ENCODE measurements around the gene MIB2. TPM values are rescaled to one million over a fixed set of nuclear protein-coding genes. Genes with fewer than 3 reads are reported as not detected.

Gene MIB2
- total and polyA plus RNA-seq, 2 of the 4 experiments (the other 2 are of a cell fraction): 17.2 to 47.8 TPM

- no peak overlapping the region for H2AK5ac ChIP-seq (ENCODE audit: low read depth, low read length)
- peaks cover 8 to 13% of the 10 kb centered on the region in 2 experiments; a peak in 2 of 4 replicates for H3K79me1 ChIP-seq (ENCODE audit: low read depth in 1 of 2, low read length in 2 of 2)
- no peak overlapping the region for H3K18ac ChIP-seq (ENCODE audit: low read depth, low read length)
- no peak overlapping the region for H3K4me2 ChIP-seq (ENCODE audit: low read depth, low read length)
- no peak overlapping the region for H4K8ac ChIP-seq (ENCODE audit: low read depth in 2 of 2, low read length in 2 of 2)
- H2BK120ac ChIP-seq (ENCODE audit: low read depth, low read length): no peak overlapping the region
- in situ Hi-C loops (cut with MboI; ENCODE audit: low sequenced_read_pairs) (no loop called here), intact Hi-C loops (cut with micrococcal nuclease) (no loop called here), dilution Hi-C loops (cut with HindIII; ENCODE audit: low sequenced_read_pairs, unreplicated experiment) (no loop called here)
- no peak overlapping the region for H3K4me3 ChIP-seq (ENCODE audit: insufficient read depth, low read depth, low read length)
- no peak overlapping the region for H3K27ac ChIP-seq (ENCODE audit: insufficient read depth, low read length)
- H2BK15ac ChIP-seq (ENCODE audit: low read depth, low read length): no peak overlapping the region
- no peaks in the 10 kb centered on the region for H3K27me3 ChIP-seq (ENCODE audit: control insufficient read depth, insufficient read depth, low read length)
- H2BK5ac ChIP-seq (ENCODE audit: low read depth, low read length, poor library complexity, severe bottlenecking): no peak overlapping the region
- H3K9me3 ChIP-seq (ENCODE audit: control insufficient read depth, insufficient read depth, low read length): no peaks in the 10 kb centered on the region
- H4K91ac ChIP-seq (ENCODE audit: insufficient read depth, low read depth, low read length): no peak overlapping the region
- H3K4me1 ChIP-seq (ENCODE audit: control insufficient read depth, insufficient read depth, low read length): no peaks in the 10 kb centered on the region
- H4K5ac ChIP-seq (ENCODE audit: low read depth, low read length): no peak overlapping the region
- no peak for DNase-seq
- no peak overlapping the region for H3K23ac ChIP-seq (ENCODE audit: low read depth, low read length)
- no peak overlapping the region for H3K56ac ChIP-seq (ENCODE audit: extremely low read depth, insufficient read depth, low read length)
- no peak overlapping the region for H3K14ac ChIP-seq (replicated peaks; ENCODE audit: low read depth, low read length)
- ATAC-seq (ENCODE audit: low read depth): no peak
- H2BK20ac ChIP-seq (ENCODE audit: low read depth, low read length): no peak overlapping the region
- BruUV-seq (replicated peaks): no TSS peak
- ChIA-PET POLR2A (ENCODE audit: unreplicated experiment) (no interaction called here), CTCF (interaction anchor here (0.6 kb wide), 1 partner anchor 8 kb away, joined by 3 read pairs; no protein-coding TSS in a partner anchor)
- no peaks in the 10 kb centered on the region for H4K20me1 ChIP-seq (ENCODE audit: insufficient read depth, low read length)
- H3K4ac ChIP-seq (ENCODE audit: low read depth, low read length): no peak overlapping the region
- no peak overlapping the region for H2AK9ac ChIP-seq (replicated peaks; ENCODE audit: low read depth, low read length, poor library complexity)
- 95% methylated on average over 22 of the region's 43 CpGs; no CpG with 5 or more reads in 1 of the 2 experiments for WGBS, 2 experiments (ENCODE audit: extremely low coverage in 2 of 2, insufficient read length in 1 of 2)
- H3K36me3 ChIP-seq (ENCODE audit: control insufficient read depth, insufficient read depth, low read length): peaks cover 64% of the 10 kb centered on the region
- no peak overlapping the region for H3K9ac ChIP-seq (ENCODE audit: low read depth, low read length)
- H2AFZ ChIP-seq (replicated peaks; ENCODE audit: low read length, poor library complexity): no peak overlapping the region
- H3K9me1 ChIP-seq (ENCODE audit: insufficient read depth, low read length): no peaks in the 10 kb centered on the region; the same call in 1 of the 2 replicates
- no peak for TF ChIP-seq SMC3 (IDR thresholded peaks at IDR 0.05; ENCODE audit: low read depth, low read length)
- TF ChIP-seq CEBPB (IDR thresholded peaks at IDR 0.05; ENCODE audit: low read depth, low read length): no peak
- TF ChIP-seq MXI1 (IDR thresholded peaks at IDR 0.05; ENCODE audit: borderline replicate concordance, low read depth, low read length): no peak
- no peak for TF ChIP-seq ELK1 (IDR thresholded peaks at IDR 0.05; ENCODE audit: borderline replicate concordance, low read depth, low read length)
- TF ChIP-seq CTCF (conservative IDR thresholded peaks at IDR 0.05; ENCODE audit: low read depth, low read length): no peak
- TF ChIP-seq USF2 (IDR thresholded peaks at IDR 0.05; ENCODE audit: low read depth, low read length): no peak
- TF ChIP-seq MAZ (IDR thresholded peaks at IDR 0.05; ENCODE audit: borderline replicate concordance, low read depth, low read length): no peak
- no peak for TF ChIP-seq RFX5 (IDR thresholded peaks at IDR 0.05; ENCODE audit: low read depth, low read length)
- TF ChIP-seq FOS (IDR thresholded peaks at IDR 0.05; ENCODE audit: low read depth, low read length): no peak
- TF ChIP-seq BHLHE40 (IDR thresholded peaks at IDR 0.05; ENCODE audit: low read depth, low read length): no peak
- TF ChIP-seq NFE2L2 (IDR thresholded peaks at IDR 0.05; ENCODE audit: low read depth, low read length): no peak
- no peak for TF ChIP-seq RAD21 (IDR thresholded peaks at IDR 0.05; ENCODE audit: low read length)
- no peak for TF ChIP-seq CHD1 (IDR thresholded peaks at IDR 0.05; ENCODE audit: low read depth, low read length)
- no peak for TF ChIP-seq POLR2A (IDR thresholded peaks at IDR 0.05; ENCODE audit: low read depth, low read length)
Measured at GRCh38 chr1:1669468-1670440, 54.5 kb downstream of the MIB2 start.
